CD1c-positive myeloid dendritic cell (primary cell): Measurements from ENCODE around the gene AP1G1.

ENCODE experiments used
- DNase-seq: peaks from one replicate; pipeline ENCODE4 v3.0.0-alpha.2; 2016; ENCODE audit errors: extremely low spot score

The AP1G1 gene

GRCh38 chr16:71754652-71755051 is 54.0 kb downstream of the AP1G1 start:
- DNase-seq = no peak

GRCh38 chr16:71754108-71754507 is 54.5 kb downstream of the AP1G1 start:
- DNase-seq = no peak

GRCh38 chr16:71748226-71748625 is 60.4 kb downstream of the AP1G1 start:
- no peak for DNase-seq

DNA sequence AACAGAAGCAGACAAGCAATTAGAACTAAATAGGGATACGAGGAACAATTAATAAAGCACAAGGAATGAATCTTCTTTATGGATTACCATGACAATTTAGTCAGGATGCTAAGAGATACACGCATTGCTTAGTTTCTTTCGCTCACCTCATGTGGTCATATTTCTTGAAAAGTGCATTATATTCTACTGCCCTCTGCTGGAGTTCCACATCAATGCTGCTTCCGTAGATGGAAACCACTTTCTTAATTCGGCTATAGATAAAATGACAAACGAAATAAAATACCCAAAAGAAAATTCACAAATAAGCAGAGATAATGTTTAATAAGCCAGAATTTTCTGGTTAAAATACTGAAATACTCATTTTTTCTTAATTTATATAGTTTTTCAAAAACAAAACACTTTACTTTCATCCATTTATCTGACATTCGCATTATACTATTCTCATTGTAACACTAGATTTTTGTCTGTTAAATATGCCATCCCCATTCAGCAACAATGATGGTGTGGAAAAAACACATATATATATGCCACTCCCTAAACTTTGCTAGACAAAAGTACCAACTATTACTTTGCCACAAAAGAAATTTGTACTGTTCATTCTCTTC is 62.1 kb downstream of the AP1G1 start:
- peak; percentile 55 for DNase-seq

- DNase-seq = no peak
These were observed 69.8 kb downstream of the AP1G1 start for GRCh38 chr16:71738855-71739254.

DNA sequence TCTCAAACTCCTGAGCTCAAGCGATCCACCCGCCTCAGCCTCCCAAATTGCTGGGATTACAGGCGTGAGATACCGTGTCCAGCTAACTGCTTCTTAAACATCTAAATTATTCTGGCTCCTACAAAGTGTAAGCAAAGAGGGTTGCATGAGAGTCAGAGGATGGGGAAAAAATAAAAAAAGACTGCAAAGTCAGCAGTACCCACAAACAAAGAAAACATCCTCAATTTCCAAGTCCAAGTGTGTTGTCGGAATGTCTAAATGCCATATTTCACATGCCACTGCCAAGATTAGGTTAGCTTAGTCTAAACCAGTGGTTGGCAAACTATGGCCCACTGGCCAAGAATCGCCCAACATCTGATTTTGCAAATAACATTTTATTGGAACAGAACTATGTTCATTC is 71.1 kb downstream of the AP1G1 start:
- DNase-seq = no peak

GRCh38 chr16:71734511-71734910 is 74.1 kb downstream of the AP1G1 start:
- DNase-seq = no peak

DNA sequence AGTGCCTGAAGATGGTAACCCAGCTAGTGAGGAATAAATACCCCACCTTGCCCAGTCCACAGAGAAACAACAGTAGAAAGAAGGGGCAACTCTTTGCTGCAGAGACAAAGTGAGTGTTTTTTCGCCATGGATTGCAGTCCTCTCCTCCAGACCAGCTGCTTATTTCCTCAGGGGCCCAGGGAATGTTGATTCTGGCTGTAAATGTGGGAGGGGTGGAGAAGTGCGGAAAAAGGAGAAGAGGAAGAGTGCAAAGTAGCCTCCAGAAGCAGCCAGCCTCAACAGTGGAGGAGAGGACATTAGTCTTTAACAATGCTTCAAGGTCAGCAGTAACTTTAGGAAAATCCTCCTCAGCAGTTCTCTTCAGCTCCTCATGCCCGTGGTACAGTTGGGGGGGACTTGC is 76.0 kb downstream of the AP1G1 start:
- no peak for DNase-seq

DNA sequence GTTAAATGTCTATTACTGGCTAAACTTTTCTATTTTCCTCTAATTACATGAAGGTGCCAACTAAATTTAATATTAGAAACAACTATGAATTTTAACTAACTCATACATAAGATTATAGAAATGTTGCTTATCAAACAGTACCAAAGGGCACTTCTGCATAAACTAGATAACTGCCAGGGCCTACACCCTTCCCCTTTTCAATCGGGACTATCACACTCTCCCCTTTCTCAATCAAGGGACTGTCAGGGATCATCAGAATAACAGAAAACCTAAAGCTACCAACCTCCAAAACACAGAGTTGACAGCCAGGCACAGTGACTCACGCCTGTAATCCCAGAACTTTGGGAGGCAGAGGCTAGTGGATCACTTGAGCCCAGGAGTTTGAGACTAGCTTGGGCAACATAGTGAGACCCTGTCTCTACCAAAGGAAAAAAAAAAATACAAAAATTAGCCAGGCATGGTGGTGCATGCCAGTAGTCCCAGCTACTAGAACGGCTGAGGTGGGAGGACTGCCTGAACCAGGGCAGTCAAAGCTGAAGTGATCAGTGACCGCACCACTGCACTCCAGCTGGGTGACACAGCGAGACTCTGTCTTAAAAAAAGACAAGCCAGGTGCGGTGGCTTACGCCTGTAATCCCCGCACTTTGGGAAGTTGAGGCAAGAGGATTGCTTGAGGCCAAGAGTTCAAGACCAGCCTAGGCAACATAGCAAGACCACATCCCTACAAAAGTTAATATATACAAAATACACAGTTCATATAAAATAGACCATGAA is 80.9 kb downstream of the AP1G1 start:
- DNase-seq = peak; percentile 17

GRCh38 chr16:71726476-71727315 is 81.9 kb downstream of the AP1G1 start:
- peak; percentile 70 for DNase-seq

DNA sequence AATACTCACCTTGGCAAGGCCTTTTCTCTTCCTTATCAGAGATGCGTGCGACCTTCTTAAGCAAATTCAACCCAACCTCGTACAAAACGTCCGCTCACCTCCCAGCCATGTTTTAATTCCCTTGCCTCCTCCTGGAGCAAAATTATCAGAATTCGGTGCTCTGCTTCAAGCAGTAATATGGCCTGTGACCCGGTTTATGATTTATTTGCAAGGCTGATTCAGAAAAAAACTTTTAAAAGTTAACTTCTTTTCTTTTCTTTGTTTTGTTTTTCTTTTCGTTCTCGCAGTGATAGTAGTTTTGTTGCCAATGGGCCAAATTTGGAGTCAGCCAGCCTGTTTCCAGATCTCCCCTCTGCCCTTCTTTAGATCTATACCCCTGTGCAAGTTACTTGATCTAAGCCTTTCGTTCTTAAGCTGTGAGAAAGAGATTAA is 84.3 kb downstream of the AP1G1 start, which contains the start of gene PHLPP2:
Gene PHLPP2 (minus strand): TSS at position 382 of the 432 bp plus-strand sequence. CDS start 9,906 bp downstream, outside the sequence.
- no peak for DNase-seq

DNA sequence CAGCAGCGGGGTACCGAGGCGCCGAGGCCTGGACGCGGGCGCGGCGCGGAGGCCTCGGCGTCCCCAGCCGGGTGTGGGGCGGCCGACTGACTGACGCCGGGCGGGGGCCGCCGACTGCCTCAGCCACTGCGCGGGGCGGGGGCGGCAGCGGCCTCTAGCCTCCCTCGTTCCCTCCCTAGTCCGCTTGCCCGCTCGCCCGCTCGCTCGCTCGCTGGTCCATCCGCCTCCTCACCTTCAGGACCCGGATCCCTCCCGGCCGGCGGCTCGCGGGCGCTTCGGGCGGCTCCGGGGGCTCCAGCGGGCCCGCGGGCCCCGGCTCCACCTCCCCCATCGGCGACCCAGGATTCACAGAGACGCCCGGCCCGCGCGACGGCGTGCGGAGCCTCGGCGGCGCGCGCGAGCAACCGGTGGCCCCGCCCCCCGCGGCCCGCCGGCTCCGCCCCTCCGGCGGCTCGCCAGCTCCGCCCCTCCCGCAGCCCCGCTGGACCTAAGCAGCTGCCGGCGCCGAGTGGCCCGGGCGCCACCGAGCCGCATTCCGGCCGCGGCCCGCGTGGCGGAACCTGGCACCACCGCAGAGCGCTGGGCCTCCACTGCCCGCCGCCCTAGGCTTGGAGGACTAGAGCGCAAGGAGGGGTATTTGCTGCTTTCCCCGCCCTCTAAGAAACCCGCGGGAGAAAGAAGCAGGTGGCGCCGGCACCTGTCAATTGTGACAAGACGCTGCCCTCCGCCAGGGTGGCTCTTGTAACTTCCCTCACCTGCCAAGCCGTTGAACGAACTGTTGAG is 84.9 kb downstream of the AP1G1 start:
- DNase-seq = peak; percentile 83

GRCh38 chr16:71722801-71723536 is 85.7 kb downstream of the AP1G1 start:
- DNase-seq = peak; percentile 44

GRCh38 chr16:71721066-71721740 is 87.4 kb downstream of the AP1G1 start:
- DNase-seq = no peak

GRCh38 chr16:71712501-71712900 is 96.1 kb downstream of the AP1G1 start:
- DNase-seq = no peak

- no peak for DNase-seq
These were observed 96.8 kb downstream of the AP1G1 start for GRCh38 chr16:71711789-71712188.

DNA sequence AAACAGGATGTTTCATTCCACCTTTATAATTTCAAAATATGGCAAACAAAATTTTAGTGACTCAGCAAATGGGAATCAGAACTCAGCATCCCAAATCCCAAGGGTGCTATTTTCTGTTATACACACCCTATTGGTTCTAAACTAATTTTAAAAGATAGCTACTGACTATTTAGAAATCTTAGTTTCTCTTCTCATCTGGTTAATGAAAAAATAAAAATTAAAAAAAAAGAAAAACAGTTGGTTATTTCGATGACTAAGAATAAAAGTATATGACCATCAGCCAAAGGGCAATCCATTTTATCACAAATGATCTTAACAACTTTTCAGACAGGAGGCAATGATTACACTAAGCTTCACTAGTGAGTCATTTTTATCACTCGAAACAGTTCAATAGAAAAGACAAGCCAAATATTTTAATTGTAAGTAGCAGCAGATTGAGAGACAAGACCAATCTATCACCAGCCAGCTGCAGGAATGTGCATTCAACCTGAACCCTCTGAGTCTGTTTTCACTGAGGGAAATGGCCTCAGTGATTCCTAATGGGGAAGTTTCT is 99.3 kb downstream of the AP1G1 start:
- no peak for DNase-seq

- DNase-seq = no peak
These were observed 99.9 kb downstream of the AP1G1 start for GRCh38 chr16:71708696-71709095.

GRCh38 chr16:71707199-71707598 is 101.4 kb downstream of the AP1G1 start:
- DNase-seq = no peak

DNA sequence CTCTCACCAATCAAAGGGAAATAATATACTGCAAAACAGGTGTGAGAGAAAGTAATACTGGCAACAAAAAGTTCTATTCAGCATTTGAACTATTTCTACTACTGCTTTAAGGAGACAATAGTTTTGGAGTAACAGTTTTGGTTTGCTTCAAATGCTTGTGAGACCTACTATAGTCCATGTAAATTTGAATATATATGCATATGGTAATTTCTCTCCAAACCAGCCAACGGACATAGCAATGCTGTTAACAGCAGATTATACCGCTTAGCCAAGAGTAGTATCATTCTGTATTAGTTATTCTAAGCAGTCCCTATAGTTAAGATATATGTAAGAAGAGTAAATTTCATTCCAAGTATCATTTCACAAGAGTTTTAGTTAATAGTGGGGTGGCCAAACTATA is 102.6 kb downstream of the AP1G1 start:
- DNase-seq = no peak
